C4-2B (cell line): ENCODE results near the gene WASHC4.

Source experiments
- H3K27ac ChIP-seq: fragments of 450-650 bp; 2 replicates; pipeline ENCODE4 v1.5.1; 2017
- ZFX ChIP-seq: fragments of 450-650 bp; IDR thresholded peaks from 2 replicates; pipeline ENCODE4 v1.6.1; 2017
- TF ChIP-seq, protein P1 (sequence below): fragments of 450-650 bp; conservative IDR thresholded peaks from 2 replicates; pipeline ENCODE4 v1.5.1; 2017; ENCODE audit warnings: mild to moderate bottlenecking

The WASHC4 gene

DNA sequence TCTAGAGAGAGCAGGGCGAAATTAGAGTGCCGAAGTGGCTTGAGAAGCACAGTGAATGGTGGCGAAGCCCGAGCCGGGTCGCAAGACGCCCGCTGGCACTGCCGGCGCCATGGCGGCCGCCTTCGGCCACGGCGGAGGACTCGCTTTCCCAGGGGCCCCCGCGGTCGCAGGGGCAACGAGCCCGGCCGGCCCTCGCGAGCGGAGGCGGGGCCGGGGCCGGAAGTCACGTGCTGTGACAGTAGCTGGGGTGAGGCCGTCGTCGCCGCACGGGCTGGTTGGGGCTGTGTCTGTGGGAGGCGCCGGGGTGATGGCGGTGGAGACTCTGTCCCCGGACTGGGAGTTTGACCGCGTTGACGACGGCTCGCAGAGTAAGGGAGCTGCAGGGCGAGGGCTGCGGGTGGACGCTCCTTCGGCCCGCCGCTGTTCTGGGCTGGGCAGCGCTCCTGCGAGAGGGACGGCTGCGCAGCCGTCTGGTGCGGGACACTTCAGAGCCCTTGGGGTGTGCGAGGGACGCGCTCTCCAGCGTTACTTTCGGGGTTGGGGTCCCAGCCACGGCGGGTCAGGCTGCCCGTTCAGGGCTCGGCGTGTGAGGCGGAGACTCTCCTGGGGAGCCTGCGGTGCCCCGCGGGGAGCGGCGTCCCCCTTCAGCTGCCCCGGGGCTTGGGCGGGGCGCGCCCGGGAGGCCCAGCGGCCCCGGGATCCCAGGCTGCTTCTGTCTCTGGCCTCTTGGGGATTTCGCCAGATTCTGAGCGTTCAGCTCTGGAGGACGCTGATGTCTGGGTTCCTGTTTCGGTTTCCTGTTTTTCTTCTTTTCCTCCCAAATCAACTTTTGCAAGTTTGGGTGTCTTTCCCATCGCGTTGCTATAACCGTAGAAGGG, at the start of gene WASHC4:
WASHC4 (plus strand) TSS at position 238 of the 878 bp plus-strand sequence; CDS start at position 308, 70 bp downstream.
- peak within 1 kb of the TSS; percentile 79 for H3K27ac ChIP-seq
- TF ChIP-seq ZFX: peak; percentile 49
- TF ChIP-seq, protein P1, sequence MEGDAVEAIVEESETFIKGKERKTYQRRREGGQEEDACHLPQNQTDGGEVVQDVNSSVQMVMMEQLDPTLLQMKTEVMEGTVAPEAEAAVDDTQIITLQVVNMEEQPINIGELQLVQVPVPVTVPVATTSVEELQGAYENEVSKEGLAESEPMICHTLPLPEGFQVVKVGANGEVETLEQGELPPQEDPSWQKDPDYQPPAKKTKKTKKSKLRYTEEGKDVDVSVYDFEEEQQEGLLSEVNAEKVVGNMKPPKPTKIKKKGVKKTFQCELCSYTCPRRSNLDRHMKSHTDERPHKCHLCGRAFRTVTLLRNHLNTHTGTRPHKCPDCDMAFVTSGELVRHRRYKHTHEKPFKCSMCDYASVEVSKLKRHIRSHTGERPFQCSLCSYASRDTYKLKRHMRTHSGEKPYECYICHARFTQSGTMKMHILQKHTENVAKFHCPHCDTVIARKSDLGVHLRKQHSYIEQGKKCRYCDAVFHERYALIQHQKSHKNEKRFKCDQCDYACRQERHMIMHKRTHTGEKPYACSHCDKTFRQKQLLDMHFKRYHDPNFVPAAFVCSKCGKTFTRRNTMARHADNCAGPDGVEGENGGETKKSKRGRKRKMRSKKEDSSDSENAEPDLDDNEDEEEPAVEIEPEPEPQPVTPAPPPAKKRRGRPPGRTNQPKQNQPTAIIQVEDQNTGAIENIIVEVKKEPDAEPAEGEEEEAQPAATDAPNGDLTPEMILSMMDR: 0 out of 2 replicates have a peak, but pooled peaks have one; percentile 4

DNA sequence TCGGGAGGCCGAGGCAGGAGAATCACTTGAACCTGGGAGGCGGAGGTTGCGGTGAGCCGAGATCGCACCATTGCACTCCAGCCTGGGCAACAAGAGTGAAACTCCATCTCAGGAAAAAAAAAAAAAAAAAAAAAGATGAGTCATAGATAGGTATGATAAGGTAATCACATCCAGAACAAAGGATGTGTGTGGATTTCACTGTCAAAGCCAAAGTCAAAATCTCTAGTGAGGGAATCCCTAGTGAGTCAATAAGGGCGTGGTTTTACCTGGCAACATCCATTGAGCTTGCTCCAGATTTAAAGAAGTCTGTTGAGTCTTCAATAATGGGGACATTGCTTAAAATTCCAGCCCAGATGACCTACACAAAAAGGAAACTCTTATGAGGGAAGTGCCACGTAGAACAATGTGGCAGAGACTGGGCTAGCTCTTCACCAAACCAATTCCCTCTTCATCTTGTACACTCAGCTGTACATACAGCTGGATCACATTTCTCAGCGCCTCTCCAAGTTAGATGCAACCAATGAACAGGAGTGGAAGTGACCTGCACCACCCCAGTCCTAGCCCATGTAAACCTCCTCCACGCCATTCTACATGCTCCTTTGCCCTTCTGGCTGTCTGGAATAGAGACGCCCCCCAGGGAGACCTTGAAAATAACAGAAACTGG, 46.7 kb upstream of the WASHC4 start:
- no peak overlapping the region for H3K27ac ChIP-seq
- no peak for TF ChIP-seq ZFX

GRCh38 chr12:105064564-105065178, 42.9 kb upstream of the WASHC4 start:
- TF ChIP-seq, protein P1: no peak
- TF ChIP-seq ZFX: no peak
- no peak overlapping the region for H3K27ac ChIP-seq

- TF ChIP-seq, protein P1: no peak
- no peak for TF ChIP-seq ZFX
- H3K27ac ChIP-seq: no peak overlapping the region
These were observed 40.0 kb upstream of the WASHC4 start for GRCh38 chr12:105067511-105068031.

- H3K27ac ChIP-seq: no peak overlapping the region
- no peak for TF ChIP-seq ZFX
- TF ChIP-seq, protein P1: no peak
These were observed 37.4 kb upstream of the WASHC4 start for GRCh38 chr12:105069936-105070702.

- H3K27ac ChIP-seq: no peak overlapping the region
- no peak for TF ChIP-seq ZFX
- TF ChIP-seq, protein P1: no peak
These were observed 35.5 kb upstream of the WASHC4 start for GRCh38 chr12:105071981-105072380.

DNA sequence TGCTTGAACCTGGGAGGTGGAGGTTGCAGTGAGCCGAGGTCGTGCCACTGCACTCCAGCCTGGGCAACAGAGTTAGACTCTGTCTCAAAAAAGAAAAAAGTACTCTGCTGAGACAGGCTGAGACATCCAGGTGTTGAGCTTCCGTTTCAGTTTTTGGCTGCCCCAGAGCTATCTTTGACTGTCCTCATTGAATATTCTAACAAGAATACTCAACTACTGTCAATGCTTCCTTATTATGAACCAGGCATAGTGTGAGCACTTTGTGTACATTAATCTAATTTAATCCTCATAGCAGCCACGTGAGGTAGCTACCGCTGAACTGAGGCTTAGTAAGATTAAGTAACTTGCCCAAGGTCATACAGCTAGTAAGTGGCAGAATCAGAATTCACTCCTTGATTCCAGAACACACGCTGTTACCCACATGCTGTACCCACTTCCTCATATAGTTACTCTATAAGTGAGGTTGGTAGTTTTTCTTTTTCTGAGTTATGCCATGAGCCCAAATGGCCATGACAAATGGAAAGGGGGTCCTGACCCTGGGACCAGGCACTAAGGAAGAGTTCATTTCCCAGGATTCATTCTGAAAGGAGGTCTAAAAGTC, 34.5 kb upstream of the WASHC4 start:
- TF ChIP-seq, protein P1: no peak
- no peak for TF ChIP-seq ZFX
- H3K27ac ChIP-seq: no peak overlapping the region
